CD4-positive, alpha-beta T cell treated with Interleukin-21 for 1 hour (primary cell): ENCODE results near the gene NCK2.
"Not testable (repeated sequence)": the region's sequence is repeated elsewhere in the genome, so short reads cannot be mapped to it uniquely, and the experiment has no call there.

Source experiments
- DNase-seq: peaks from one replicate; pipeline ENCODE4 v3.0.0-alpha.2; 2020

The NCK2 gene

DNA sequence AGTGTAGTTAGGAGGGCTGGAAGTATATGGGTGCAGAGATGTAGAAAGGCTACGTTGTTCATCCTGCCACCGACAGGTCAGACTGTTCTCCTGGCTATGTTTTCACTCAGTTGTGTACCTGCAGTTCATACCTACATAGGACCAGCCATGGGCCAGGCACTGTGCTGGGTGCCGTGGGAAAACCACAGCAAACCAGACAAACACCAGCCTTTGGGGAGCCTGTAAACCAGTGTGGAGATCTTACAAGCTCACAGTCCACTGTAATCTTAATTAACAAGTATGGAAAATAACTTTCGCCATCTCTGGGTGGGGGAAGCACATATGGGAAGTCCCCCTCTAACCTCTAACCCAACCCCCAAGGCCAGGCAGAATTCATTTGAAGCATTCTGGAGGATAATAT, 12.7 kb downstream of the NCK2 start:
- peak; percentile 62 for DNase-seq

DNA sequence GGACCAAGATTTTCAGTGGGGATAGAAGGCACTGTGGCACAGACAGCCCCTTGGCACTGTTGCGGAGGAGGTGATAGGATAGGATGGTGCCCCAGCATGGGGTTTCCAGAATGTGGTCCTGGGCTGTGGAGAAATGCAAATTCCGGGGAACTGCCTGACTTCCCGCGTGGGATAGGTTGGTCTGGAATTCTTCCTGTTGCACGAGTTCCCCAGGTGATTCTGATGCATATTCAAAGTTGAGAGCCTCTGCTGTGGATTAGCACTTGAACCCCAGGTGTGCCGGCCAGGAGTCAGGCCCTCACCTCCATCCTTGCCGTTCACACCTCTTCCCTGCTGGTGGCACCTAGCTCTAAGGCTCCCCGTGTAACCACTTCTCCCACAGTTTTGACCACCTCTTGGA, 15.5 kb downstream of the NCK2 start:
- no peak for DNase-seq

DNA sequence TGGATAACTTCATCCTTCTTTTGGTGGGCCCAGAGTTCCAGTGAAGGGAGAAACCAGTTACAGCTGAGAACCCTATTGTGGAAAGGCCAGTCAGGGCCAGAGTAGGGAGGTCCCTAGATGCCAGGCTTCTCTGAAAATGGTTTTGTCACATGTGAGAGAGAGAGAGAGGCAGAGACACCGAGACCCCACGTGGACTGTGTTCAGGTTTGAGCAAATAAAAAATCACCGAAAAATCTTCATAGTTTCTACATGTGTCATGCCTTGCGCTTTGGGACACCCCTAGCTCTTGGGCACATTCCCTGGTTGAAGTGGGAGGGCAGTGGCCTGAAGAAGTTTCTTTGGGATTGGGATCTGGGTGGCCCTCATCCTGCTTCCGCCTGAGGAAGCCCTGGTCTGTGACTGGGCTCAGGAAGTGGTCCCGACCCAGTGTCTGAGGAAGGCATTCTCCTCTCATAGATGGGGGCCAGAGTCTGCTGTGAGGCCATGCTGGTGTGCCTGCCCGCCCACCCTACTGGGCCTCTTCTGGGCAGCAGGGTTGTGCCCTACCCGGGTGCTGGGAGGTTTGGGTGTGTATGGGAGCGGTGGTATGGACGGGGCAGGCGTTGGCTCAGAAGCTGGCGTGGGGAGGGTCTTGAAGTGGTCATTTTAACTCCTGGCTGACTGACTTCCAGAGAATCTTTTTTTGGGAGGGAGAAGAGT, 16.1 kb downstream of the NCK2 start:
- DNase-seq, result no peak

DNA sequence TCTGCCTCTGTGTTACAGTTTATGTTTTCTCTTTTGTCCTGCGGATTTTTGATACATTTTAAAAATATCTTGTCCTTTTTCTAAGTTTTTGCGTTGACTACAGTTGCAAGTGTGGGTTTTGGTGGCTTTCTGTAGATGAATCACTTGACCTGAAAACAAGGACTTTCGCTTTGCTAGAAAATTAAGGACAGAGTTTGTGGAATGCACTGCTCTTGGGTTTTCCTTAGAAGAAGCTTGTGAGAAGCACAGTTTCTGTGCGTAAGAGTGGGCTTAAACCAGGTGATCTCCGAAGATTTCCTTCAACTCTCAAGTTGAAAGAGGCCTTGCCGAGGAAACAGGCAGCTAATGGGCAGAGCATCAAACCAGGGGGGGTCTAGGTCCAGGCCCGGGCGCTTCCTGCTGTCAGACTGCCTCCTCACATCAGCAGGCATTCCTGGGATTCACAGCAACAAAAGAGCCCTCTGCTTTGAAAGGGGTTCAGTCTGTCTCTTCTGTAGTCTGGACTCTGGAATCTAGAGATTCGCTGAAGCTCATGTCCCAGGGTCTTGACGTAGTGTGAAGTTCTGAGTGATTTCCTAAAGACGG, 17.3 kb downstream of the NCK2 start:
- DNase-seq, result no peak

DNA sequence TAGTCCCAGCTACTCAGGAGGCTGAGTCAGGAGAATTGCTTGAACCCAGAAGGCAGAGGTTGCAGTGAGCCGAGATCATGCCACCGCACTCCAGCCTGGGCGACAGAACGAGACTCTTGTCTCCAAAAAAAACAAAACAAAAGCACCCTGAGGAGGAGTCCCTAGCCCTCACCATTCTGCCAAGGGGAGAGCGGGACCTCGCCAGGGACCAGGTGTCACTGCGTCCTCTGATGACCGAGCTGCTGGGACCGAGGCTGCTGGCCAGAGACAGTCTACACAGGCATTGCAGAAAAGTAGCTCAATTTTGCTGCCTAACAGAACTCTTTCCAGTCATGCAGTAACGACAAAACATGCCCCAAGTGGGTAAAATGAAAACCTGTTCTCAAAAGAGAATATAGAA, 18.4 kb downstream of the NCK2 start:
- no peak for DNase-seq

DNA sequence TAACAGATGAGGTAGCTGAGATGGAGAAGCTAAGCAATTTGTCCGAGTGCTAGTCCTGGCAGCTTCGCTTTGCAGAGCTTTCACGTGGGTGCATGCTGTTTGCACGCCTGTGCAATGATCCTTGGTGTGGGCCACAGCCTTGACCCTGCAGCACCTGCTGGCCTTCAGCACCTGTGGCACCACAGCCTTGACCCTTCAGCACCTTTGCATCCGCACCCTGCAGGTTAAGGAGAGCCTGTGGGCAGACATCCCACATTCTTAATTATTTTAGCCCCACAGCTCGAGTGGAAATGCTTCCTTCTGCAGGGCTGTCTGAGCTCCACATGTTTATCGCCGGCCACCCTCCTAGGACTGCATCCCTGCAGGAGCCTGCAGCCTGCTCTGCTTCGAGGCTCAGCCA, 19.3 kb downstream of the NCK2 start:
- DNase-seq, result no peak

DNA sequence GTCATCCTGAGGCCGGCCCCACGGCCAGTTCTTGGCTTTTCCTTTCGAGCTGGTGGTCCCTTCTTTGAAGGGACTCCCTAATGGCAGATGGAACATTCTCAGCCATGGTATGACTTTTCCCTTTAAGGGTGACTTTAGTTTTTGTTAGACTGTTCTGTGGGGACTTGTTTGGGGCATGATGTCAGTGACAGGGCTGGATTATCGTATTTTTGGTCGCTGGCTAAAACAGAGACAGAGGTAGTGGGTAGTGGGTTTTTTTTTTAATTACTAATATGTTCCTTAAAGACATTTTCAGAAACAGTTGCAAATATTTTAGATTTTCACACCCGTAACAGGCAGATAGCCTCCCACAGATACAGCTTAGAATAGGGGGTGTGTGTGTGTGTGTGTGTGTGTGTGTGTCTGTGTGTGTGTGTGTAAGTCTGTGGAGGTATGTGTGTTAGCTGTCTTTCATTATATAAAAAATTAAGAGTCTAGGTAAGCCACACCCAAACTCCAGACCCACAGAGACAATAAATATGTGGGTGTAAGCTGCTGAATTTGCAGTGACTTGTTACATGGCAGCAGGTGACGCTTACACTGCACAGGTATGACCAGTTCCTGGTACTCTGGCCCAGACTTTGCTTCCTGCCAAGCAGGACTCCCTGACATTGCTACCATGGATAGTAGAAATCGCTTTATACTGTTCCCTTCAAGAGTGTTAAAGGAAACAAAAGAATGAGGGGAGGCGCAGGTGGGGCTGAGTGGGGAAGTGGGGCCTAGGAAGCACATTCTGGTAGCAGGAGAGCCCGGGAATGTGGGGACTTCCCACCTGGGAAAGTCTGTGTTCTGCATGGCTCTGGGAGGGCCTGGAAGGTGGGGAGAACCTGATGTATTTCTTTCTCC, 20.9 kb downstream of the NCK2 start:
- peak; percentile 61 for DNase-seq

DNA sequence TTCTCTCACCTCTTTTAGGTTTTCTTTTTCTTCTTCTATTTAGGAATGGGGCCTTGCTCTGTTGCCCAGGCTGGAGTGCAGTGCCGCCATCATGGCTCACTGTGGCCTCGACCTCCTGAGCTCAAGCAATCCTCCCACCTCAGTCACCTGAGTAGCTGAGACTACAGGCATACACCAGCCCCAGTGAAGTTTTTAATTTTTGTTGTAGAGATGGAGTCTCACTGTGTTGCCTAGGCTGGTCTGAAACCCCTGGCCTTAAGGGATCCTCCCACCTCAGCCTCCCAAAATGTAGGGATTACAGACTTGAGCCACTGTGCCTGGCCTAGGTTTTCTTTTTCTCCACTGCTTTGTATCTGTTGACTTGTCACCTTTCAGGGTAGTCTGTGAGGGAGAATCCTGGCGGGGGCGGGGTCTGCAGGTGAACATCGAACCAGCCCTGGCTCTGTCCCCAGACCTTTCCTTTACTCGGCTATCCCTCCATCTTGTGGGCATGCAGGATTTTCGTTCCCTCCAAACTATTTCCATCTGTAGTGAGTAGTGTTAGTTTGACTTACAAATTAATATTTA, 21.7 kb downstream of the NCK2 start:
- no peak for DNase-seq

DNA sequence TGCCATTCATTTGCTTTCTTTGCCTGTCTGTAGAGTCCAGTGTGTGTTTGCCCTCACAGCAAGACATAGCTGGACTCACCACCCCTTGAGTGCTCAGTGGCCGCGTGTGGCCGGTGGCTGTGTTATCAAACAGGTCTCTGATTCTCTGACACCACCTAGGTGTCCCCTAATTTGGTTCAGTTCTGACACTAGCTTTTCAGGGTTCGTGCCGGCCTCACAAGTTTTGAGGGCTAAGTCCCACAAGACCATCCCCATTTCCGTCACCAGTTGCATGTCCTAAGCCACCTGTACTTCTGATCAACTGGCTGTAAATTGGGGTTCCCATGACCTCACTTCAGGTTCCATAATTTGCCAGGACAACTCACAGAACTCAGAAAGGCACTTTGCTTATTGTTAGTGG, 23.5 kb downstream of the NCK2 start:
- DNase-seq, result no peak

DNA sequence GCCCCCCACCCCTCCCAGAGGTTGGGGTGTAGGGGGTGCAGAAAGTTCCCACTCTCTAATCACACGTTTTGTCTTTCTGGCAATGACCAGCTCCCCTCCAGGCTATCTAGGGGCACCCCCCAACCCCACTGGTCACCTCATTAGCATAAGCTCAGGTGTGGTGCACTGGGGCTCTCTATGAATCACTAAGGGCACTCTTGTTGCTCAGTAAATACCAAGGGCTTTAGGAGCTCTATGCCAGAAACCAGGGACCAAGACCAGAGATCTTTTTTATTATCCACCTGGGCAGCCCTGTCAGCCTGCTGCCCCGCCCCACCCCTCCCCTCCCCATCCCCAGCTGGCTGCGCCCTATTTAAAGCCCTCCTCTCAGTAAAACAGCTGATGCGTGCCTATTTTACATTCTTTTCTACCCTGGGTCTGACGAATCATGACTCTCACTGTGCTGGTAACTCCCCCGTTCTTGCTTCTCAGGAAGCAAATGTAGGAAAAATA, 24.3 kb downstream of the NCK2 start:
- DNase-seq, result no peak

DNA sequence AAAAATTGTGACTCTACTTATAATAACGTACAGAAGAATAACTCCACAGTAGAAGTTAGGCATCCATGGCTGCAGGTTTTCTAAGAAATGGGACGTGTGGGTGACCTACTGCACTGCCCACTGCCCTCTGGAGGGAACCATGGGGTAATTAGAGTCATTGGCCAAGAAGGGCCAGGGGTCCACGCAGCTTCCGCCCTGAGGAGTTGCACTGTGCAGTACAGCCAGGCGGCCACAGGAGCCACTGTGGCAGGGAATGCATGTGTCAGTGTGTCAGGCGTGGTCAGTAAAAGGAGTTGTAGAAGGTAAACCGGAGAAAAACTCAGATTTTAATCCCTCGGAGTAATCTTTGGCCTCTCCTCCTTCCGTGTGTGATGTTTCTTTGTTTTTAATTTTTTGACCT, 24.8 kb downstream of the NCK2 start:
- DNase-seq, result no peak

DNA sequence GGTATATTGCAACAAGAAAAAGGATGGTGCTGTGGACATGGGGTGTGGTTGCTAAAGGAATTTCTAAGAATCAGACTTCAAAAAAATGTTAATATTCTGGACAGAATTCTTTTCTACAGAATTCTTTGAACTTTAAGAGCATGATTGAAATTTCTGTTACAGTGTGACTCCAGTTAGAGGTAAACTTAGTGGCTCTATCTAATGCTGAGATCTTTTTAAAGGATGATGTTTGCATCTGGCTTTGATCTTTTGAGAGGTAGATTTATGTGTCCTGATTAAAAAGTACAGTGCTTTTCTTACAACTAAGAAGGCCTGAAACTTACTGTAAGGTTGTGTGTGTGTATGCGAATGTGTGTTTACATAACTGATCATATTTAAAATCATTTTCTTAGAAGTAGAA, 25.4 kb downstream of the NCK2 start:
- DNase-seq, result no peak

DNA sequence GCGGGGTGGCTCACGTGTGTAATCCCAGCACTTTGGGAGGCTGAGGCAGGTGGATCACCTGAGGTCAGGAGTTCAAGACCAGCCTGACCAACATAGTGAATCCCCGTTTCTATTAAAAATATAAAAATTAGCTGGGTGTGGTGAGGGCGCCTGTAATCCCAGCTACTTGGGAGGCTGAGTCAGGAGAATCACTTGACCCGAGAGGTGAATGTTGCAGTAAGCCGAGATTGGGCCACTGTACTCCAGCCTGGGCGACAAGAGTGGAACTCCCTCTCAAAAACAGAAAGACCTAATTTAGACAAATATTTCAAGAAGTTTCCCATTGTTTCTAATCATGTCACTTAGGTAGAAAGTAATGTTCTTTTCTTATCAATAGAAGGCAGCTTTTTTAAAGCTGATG, 26.6 kb downstream of the NCK2 start:
- DNase-seq, result not testable (repeated sequence)

DNA sequence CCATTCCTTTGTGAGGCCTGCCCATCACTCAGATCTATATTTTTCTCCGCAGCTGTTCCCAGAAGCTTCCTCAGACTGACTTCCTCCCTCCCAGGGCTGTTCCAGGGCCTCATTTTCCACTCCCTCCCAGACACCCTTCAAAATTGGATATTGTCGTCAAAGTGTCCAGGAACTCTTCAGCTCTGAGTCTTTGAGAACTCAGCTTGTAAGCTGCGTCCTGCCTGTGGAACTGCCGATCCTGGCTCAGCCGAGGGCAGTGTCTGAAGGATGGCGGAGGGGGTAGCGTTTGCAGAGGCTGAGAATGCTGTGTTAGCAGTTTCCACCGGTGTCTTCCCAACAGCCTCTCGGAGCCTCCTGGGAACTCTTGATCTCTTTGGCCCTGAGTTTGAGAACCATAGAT, 27.1 kb downstream of the NCK2 start:
- DNase-seq, result no peak

DNA sequence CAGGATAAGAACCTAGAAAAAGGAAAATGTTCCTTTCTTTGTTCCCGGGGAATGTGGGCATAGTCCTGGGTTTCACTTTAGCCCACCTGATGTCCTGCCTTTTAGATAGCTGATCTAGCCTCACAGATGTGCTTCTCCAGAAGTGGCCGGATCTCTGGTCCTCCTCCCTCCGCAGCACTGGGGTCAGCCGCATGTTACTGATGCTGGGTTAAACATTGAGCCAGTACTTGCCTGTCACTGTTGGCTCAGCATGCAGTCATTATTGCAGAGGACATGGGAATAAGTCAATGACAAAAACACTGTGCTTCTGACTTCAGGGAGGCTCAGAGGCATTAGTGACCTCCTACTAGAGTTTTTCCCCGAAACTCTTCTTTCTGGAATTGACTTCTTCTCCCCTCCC, 27.6 kb downstream of the NCK2 start:
- DNase-seq, result no peak

DNA sequence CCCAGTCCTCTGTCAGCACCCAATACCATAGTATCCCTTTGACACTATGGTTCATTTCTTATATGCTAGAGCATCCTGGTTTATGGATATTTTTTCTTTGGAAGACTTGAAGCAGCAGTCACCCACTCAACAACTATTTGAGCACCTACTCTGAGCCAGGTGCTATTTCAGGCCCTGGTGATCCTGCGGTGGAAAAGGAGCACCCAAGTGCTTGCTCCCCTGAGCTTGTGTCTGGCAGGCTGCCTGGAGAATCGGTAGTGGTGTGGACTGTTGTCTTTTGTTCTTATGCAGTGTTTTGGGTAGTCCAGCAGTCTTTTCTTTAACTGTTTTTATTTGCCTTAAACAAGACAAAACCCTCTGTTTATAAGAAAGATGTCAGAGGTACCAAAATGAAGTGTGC, 28.9 kb downstream of the NCK2 start:
- no peak for DNase-seq

DNA sequence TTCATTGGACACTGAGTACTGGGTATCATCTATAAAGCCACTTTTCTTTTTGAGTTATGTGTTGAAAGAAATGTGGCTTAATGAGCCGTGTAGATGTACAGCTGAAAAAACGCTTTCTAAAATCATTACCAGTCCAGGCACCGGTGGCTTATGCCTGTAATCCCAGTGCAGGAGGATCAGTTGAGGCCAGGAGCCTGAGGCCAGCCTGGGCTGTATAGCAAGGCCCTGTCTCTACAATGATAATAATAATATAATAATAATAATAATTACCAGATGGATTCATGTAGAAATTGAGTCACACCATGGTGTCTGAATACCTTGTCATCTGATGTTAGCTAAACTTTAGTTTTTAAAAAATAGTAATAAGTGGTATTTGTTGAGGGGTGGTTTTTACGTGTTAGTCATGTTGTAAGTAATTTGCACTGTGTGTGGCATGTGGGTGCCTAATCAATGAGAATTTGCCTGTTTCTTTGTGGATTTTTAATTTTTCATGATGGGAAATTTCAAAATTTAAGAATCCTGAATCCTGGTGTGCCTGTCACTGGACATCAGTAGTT, 30.1 kb downstream of the NCK2 start:
- no peak for DNase-seq

DNA sequence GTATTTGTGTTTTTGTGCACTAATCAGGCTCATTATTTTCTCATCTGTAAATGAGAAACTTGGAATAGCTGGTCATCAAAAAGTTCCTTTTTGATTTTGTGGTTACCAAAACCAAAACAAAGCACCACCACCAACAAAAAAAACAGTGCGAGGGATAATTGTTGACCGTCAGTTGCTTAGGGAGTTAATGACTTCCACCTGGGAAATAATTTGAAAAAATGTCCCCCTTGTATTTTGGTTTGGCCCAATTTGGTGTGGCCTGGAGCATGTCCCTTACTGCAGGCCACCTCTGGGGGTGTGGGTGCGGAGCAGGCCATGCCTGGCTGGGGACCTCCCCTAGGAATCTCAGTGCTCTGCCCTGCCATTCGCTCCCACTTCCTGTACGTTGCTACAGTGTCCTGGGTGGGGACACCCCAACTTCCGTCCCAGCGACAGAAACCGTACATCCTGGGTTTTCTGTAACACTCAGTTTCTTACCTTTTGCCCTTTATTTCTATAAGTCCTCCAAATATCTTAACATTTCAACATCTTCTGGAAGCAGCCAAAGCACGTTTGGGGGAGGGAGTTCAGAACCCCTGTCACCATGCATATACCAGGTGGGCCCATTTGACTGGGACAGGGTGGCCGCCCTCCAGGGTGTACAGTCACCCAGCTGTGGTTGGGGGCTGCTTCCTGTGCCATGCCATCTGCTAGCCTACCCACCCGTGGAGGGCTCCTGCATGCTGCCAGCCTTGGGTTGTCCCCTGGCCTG, 31.3 kb downstream of the NCK2 start:
- no peak for DNase-seq

DNA sequence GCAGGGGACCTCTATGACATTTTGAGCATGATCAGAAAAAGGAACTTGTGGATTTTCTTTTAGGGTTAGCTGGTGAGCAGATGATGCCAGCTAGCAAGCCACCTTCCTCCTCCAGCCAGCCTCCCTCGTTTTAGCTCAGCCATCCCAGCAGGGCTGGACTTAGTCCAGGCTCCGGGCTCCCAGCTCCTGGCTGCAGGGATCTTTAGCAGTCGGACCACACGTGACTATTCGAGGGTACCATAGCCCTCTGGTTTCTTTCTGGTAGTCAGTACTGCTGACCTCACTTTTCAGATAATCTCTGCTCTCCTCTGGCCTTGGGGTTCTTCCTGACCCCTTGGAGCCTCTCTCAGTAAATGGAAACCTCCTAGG, 31.8 kb downstream of the NCK2 start:
- no peak for DNase-seq

DNA sequence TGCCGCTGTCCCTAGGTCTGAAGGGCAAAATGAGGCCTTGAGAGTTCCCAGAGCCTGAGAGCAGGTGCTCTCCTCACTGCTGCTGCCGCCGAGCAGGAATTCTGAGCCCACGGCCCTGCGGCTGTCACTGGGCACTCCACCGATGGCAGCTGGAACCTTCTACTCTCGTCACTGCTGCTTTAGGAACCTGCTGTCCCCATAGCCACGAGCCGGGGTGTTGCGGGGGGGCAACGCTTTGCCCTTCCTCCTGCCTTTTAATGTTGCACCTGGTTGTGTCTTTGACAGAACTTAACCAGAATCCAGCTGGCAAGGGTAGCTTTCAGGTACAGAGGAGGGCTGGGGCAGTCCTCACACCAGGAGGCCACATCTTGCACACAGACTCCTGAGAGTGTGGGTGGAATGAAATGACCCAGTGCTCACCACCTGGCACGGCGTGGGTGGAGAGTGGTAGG, 32.3 kb downstream of the NCK2 start:
- DNase-seq, result no peak

DNA sequence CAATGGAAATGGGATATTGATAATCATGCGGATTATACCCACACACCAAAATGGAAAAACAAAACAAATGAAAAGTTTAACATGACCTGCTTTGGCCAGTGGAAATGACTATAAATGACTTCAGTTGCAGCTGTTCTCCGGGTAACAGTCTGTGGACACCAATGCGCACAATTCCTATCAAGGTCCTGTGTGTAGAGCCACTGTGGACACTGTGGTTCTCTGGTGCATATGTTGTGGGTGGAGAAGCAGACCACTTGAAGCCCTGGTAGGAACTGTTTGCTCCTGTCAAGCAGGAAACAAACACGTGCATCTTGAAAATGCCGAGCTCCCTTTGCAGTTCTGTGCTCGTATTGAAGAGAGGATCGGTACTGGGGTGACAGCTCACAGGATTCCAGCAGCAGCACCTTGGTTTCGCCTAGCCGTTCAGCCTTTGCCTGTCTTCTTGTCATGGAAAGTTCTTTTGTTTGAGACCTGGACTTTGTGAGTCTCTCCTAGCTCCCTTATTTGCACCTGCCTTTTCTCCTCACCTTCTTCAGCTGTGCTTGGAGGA, 32.9 kb downstream of the NCK2 start:
- no peak for DNase-seq

DNA sequence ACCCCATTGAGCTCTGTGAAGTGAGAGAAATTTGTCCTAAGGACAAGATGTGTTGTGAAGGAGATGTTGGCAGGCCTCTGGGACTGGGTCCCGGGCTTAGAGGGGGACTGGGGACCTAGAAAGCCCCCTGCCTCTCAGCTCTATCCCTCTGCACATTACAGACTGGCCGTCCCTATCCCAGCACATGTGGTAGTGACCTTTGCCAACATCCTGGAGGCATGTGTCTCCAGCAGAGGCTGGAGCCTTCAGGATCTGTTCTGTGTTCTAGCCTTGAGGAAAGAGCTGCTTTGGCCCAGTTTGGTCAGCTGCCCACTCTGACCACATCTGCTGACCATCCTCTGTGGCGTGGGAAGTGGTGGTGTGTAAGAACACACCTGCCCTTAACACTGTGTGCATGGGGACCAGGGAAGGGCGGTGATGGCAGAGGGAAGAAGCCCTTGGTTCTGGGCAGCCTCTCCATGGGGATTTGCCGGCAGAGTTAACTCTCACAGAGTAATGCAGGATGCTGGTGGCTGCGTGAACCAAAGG, 33.4 kb downstream of the NCK2 start:
- DNase-seq, result no peak
